Thoracic aorta (tissue), 2 donors: ENCODE measurements around the gene TRPC4AP. TPM values are rescaled to one million over a fixed set of nuclear protein-coding genes. Genes with fewer than 3 reads are reported as not detected.
A peak's percentile ranks its signal among the peaks of the same experiment; 100 is the strongest.

Source experiments
- ATAC-seq: fragments of 150-250 bp; one replicate; pipeline ENCODE4 v1.8.0; 2017; ENCODE audit warnings: low read depth; ENCODE audit not compliant: insufficient number of reproducible peaks, low FRiP score
- DNase-seq: peaks from one replicate; pipeline ENCODE4 v3.0.0-alpha.2; 2020; ENCODE audit warnings: low spot score
- H3K27ac ChIP-seq, 2 donors: fragments of 200-600 bp; sonication (generic); 1 replicate in 1 of 2; 2 replicates in 1 of 2; pipeline ENCODE4 v1.5.1; 2016; ENCODE audit warnings: mild to moderate bottlenecking in 2 of 2, moderate library complexity in 2 of 2
- H3K27me3 ChIP-seq: fragments of 200-600 bp; sonication (generic); replicated peaks from 2 replicates; pipeline ENCODE4 v1.6.0; 2016; ENCODE audit warnings: mild to moderate bottlenecking; ENCODE audit not compliant: insufficient read depth
- H3K36me3 ChIP-seq: fragments of 200-600 bp; sonication (generic); one replicate; pipeline ENCODE4 v1.5.1; 2016
- H3K4me1 ChIP-seq, 2 donors: fragments of 200-600 bp; sonication (generic); 1 replicate in 1 of 2; 2 replicates in 1 of 2; pipeline versions ENCODE4 v1.5.1 to v1.6.0; 2016; ENCODE audit warnings: low read depth in 2 of 2, mild to moderate bottlenecking in 1 of 2; ENCODE audit not compliant: control insufficient read depth in 1 of 2
- H3K4me3 ChIP-seq: fragments of 200-600 bp; sonication (generic); 2 replicates; pipeline ENCODE4 v1.5.1; 2016; ENCODE audit warnings: mild to moderate bottlenecking
- H3K9me3 ChIP-seq: fragments of 200-600 bp; sonication (generic); 2 replicates; pipeline ENCODE4 v1.5.1; 2016
- CTCF ChIP-seq: fragments of 200-600 bp; sonication (generic); IDR thresholded peaks from one replicate; pipeline ENCODE4 v1.5.1; 2019; ENCODE audit warnings: antibody characterized with exemption
- total RNA-seq, 2 donors: library from RNA; depleted of rRNA; stranded (reverse); fragments of >200 nt; gene quantifications; one replicate each; pipeline versions ENCODE4 v1.1.0 to v1.2.3, GENCODE V29; 2016

TRPC4AP gene
- total RNA-seq, 2 donors from 2014 or later = 65.8 to 73.6 TPM

DNA sequence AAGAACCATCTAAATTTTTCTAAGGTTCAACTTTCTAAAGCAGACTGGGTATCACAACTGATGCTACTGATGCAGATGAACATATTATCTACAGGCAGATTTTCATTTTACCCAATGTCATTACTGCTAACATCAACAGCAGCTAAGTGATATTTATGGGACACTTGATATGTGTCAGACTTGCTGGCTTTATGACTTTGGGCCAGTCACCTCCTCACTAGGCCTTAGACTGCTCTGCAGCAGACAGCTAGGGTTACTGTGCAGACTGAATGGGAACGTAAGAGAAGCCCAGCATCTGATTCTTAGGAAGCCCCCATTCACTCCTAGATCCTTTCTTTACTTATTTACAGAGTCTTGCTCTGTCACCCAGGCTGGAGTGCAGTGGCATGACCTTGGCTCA is 70.8 kb downstream of the TRPC4AP start:
- Histone ChIP-seq H3K27ac (no peak overlapping the region), H3K4me3 (no peak overlapping the region), H3K27me3 (no peaks in the 10 kb centered on the region), H3K36me3 (peaks cover 25% of the 10 kb centered on the region), H3K4me1 (peaks cover 8 to 14% of the 10 kb centered on the region in 2 donors), H3K9me3 (no peaks in the 10 kb centered on the region)
- no peak for TF ChIP-seq CTCF
- DNase-seq (no peak), ATAC-seq (no peak)

GRCh38 chr20:35021063-35021462 is 71.5 kb downstream of the TRPC4AP start:
- ATAC-seq (no peak), DNase-seq (no peak)
- Histone ChIP-seq H3K4me3 (no peak overlapping the region), H3K27ac (no peak overlapping the region), H3K36me3 (peaks cover 22% of the 10 kb centered on the region), H3K4me1 (peaks cover 8 to 14% of the 10 kb centered on the region in 2 donors), H3K27me3 (no peaks in the 10 kb centered on the region), H3K9me3 (no peaks in the 10 kb centered on the region)
- TF ChIP-seq CTCF = no peak

GRCh38 chr20:35020108-35020928 is 72.3 kb downstream of the TRPC4AP start:
- no peak for TF ChIP-seq CTCF
- Histone ChIP-seq H3K9me3 (no peaks in the 10 kb centered on the region), H3K4me1 (peaks cover 8 to 14% of the 10 kb centered on the region in 2 donors), H3K4me3 (no peak overlapping the region), H3K27me3 (no peaks in the 10 kb centered on the region), H3K27ac (no peak overlapping the region), H3K36me3 (peaks cover 27% of the 10 kb centered on the region)
- DNase-seq (no peak), ATAC-seq (no peak)

GRCh38 chr20:35018590-35019371 is 73.8 kb downstream of the TRPC4AP start:
- no peak for DNase-seq
- ATAC-seq = no peak
- Histone ChIP-seq H3K27me3 (no peaks in the 10 kb centered on the region), H3K4me1 (peaks cover 8 to 14% of the 10 kb centered on the region in 2 donors), H3K36me3 (peaks cover 37% of the 10 kb centered on the region), H3K27ac (peak overlapping the region in 1 of 2 donors; percentile 46), H3K9me3 (no peaks in the 10 kb centered on the region), H3K4me3 (no peak overlapping the region)
- no peak for TF ChIP-seq CTCF
